HUES48 (cell line): ENCODE measurements around the gene DBNL.
A peak's percentile ranks its signal among the peaks of the same experiment; 100 is the strongest.

Experiments used
- H3K27ac ChIP-seq: one replicate; pipeline ENCODE4 v1.7.0; 2013; ENCODE audit warnings: low read depth, low read length, inconsistent platforms
- H3K27me3 ChIP-seq: 2 replicates; pipeline ENCODE4 v1.6.1; 2013; ENCODE audit warnings: mild to moderate bottlenecking, low read length; ENCODE audit not compliant: control insufficient read depth, insufficient read depth
- H3K36me3 ChIP-seq: 2 replicates; pipeline ENCODE4 v1.6.1; 2013; ENCODE audit warnings: low read length; ENCODE audit not compliant: control insufficient read depth, insufficient read depth
- H3K4me1 ChIP-seq: 2 replicates; pipeline ENCODE4 v1.6.1; 2013; ENCODE audit warnings: mild to moderate bottlenecking, low read length; ENCODE audit not compliant: control insufficient read depth, insufficient read depth
- H3K4me3 ChIP-seq: 2 replicates; pipeline ENCODE4 v1.5.1; 2013; ENCODE audit warnings: mild to moderate bottlenecking, low read depth, low read length
- H3K9ac ChIP-seq: 2 replicates; pipeline ENCODE4 v1.6.1; 2013; ENCODE audit warnings: mild to moderate bottlenecking, low read depth, low read length, moderate library complexity
- H3K9me3 ChIP-seq: 2 replicates; pipeline ENCODE4 v1.6.1; 2013; ENCODE audit warnings: low read length; ENCODE audit not compliant: control insufficient read depth, insufficient read depth

The DBNL gene

GRCh38 chr7:44073664-44074348, 29.3 kb downstream of the DBNL start:
- no peak overlapping the region for H3K27ac ChIP-seq
- H3K36me3 ChIP-seq, result peaks cover 51% of the 10 kb centered on the region
- no peaks in the 10 kb centered on the region for H3K9me3 ChIP-seq
- no peak overlapping the region for H3K4me3 ChIP-seq
- 0 out of 2 replicates have a peak, but pooled peaks cover 4% of the 10 kb centered on the region for H3K27me3 ChIP-seq
- no peaks in the 10 kb centered on the region for H3K4me1 ChIP-seq
- H3K9ac ChIP-seq, result no peak overlapping the region

GRCh38 chr7:44074349-44074695, 29.8 kb downstream of the DBNL start:
- H3K27me3 ChIP-seq, result 0 out of 2 replicates have a peak, but pooled peaks cover under 1% of the 10 kb centered on the region
- H3K4me3 ChIP-seq, result no peak overlapping the region
- no peaks in the 10 kb centered on the region for H3K9me3 ChIP-seq
- no peak overlapping the region for H3K27ac ChIP-seq
- H3K9ac ChIP-seq, result no peak overlapping the region
- peaks cover 56% of the 10 kb centered on the region for H3K36me3 ChIP-seq
- no peaks in the 10 kb centered on the region for H3K4me1 ChIP-seq

DNA sequence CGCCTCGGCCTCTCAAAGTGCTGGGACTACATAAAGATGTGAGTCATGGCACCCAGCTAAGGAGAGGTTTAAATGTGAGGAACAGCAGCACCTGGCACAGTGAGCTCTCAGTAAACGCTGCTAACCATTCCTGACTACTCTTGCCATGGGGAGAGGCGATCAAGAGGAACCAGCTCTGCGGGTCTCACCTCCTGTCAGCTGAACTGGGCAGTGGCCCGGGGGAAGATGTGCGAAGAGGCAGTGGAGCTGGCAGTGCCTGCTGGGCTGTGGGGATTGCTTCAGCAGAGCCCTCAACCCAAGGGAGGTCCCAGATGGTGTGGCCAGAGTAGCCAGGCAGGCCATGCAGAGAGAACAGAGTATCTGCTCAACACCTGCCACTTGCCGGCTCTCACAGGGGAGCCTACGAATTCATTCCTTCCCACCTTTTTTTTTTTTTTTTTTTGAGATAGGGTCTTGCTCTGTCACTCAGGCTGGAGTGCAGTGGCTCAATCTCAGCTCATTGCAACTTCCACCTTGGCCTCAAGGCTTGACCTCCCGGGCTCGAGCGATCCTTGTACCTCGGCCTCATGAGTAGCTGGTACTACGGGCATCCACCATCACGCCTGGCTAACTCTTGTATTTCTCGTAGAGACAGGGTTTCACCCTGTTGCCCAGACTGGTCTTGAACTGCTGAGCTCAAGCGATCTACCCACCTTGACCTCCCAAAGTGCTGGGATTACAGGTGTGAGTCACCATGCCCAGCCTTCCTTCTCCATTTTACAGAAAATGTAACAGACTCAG, 31.0 kb downstream of the DBNL start:
- H3K4me1 ChIP-seq, result no peaks in the 10 kb centered on the region
- H3K36me3 ChIP-seq, result peaks cover 67% of the 10 kb centered on the region
- H3K9me3 ChIP-seq, result no peaks in the 10 kb centered on the region
- no peak overlapping the region for H3K4me3 ChIP-seq
- H3K9ac ChIP-seq, result no peak overlapping the region
- no peak overlapping the region for H3K27ac ChIP-seq
- no peaks in the 10 kb centered on the region for H3K27me3 ChIP-seq

DNA sequence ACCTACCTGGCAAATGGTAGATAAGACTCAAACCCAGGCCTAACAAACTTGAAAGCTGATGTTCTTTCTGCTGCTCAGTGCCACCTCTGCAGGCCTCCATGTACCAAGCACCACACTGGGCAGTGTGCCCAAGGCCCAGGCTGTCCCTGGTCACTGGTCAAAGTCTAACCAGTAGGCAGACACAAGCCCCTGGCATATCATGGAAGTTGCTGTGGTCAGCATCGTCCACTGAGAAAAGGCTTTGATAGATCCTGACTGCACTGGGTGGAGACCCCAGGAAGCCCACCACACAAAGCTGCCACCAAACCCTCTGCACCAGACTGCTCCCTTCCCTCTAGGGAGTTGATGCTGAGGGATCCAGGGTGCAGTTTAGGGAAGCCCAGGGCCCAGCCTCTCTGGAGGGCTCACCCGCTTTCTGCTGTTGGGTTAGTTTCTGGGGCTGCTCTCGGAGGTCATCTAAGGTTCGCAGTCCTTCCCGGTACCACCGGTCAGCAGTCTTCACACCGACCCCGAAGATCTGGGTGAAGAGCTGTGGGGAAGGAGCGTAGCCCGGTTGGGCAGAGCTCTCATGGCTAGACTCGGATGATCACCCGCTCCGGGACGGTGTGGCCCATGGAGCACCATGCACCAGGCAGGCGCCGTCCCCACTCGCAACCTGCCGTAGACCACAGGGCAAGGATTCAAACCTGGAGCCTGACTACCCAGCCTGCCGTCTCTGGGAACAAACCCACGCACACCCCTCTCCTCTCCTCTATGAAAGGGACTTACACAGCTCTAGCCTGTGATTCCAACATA, 31.8 kb downstream of the DBNL start:
- Histone ChIP-seq H3K9me3 (no peaks in the 10 kb centered on the region), H3K27ac (no peak overlapping the region), H3K4me3 (no peak overlapping the region), H3K36me3 (peaks cover 73% of the 10 kb centered on the region), H3K27me3 (no peaks in the 10 kb centered on the region), H3K4me1 (no peaks in the 10 kb centered on the region), H3K9ac (no peak overlapping the region)

- Histone ChIP-seq H3K4me1 (no peaks in the 10 kb centered on the region), H3K36me3 (peaks cover 73% of the 10 kb centered on the region), H3K27me3 (no peaks in the 10 kb centered on the region), H3K27ac (no peak overlapping the region), H3K9ac (no peak overlapping the region), H3K4me3 (no peak overlapping the region), H3K9me3 (no peaks in the 10 kb centered on the region)
Observed at GRCh38 chr7:44077061-44077460, 32.6 kb downstream of the DBNL start.

- H3K9me3 ChIP-seq, result no peaks in the 10 kb centered on the region
- H3K27me3 ChIP-seq, result no peaks in the 10 kb centered on the region
- H3K36me3 ChIP-seq, result peaks cover 73% of the 10 kb centered on the region
- H3K4me1 ChIP-seq, result no peaks in the 10 kb centered on the region
- no peak overlapping the region for H3K9ac ChIP-seq
- no peak overlapping the region for H3K27ac ChIP-seq
- H3K4me3 ChIP-seq, result no peak overlapping the region
Observed at GRCh38 chr7:44077681-44078091, 33.2 kb downstream of the DBNL start.

DNA sequence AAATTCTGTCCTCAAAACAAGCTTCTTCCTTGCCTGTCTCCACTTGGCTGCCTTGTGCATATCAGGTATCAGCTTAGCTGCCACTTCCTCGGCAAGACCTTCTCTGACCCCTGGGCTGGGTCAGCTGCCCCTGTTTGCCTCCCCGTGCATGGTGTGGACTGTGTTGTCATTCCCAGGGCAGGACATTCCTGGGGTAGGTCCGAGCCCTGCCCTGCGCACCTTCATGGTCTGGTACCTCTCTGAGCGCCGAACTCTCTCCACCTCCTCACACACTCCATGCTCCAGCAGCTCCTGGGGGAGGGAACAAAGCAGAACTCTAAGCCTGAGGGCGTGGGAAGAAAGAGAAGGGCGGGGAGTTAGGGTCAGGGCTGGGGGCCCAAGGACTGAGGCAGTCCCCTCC, 34.0 kb downstream of the DBNL start:
- Histone ChIP-seq H3K4me1 (0 out of 2 replicates have a peak, but pooled peaks cover 4% of the 10 kb centered on the region), H3K36me3 (peaks cover 65% of the 10 kb centered on the region), H3K27ac (no peak overlapping the region), H3K27me3 (0 out of 2 replicates have a peak, but pooled peaks cover 5% of the 10 kb centered on the region), H3K9ac (no peak overlapping the region), H3K4me3 (no peak overlapping the region), H3K9me3 (no peaks in the 10 kb centered on the region)

DNA sequence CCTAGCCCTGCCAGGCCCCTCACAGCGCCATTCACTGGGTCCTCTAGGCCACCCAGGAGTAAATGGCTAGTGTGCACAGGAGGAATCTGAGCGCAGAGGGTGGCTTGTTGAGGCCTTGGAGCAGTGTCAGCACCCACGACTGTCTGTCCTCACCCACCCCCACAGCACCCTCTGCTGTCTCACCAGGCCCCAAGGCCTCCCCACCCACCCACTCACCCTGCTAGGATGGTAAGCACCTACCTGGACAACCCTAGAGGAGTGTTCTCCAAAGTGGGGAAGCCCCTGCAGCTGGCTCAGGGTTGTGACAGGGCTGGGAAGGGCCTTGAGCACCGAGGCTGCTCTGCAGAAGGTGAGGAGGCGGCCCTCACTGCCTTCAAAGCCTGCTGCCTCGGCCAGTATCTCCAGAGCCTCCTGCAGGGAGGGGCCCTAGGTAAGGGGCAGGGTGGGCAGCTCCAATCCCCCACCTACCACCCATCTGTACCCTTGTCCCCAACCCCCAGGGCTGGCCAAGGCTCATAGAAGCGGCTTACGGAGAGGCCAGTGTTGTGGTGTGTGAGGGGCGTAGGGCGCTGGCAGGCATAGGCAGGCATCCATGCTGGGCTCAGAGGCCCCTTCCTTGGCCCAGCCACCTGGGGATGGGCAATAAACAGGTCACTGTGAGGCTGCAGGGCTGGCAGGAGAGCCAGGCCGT, 35.0 kb downstream of the DBNL start:
- no peak overlapping the region for H3K9ac ChIP-seq
- H3K36me3 ChIP-seq, result peaks cover 59% of the 10 kb centered on the region
- H3K4me3 ChIP-seq, result no peak overlapping the region
- peaks cover 5% of the 10 kb centered on the region for H3K27me3 ChIP-seq
- H3K9me3 ChIP-seq, result no peaks in the 10 kb centered on the region
- H3K27ac ChIP-seq, result no peak overlapping the region
- 0 out of 2 replicates have a peak, but pooled peaks cover 4% of the 10 kb centered on the region for H3K4me1 ChIP-seq

DNA sequence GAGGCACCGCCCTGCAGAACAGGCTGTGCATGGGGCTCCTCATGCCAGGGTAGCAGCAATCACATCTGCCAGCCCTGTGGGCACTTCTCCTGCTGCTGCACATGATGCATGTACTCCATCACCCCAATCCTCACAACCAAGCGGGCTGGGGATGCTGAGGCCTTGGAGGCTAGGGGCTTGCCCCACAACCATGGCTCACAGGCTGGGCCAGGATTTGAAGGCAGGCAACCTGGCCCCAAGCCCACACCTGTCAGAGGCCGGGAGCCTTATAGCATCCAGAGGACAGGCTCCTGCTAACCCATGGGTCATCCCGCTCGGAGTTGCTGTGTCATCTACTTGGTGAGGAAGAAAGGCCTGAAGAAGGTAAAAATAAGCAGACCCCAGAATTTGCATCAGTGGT, 35.6 kb downstream of the DBNL start:
- H3K27ac ChIP-seq, result no peak overlapping the region
- H3K4me3 ChIP-seq, result no peak overlapping the region
- H3K9ac ChIP-seq, result no peak overlapping the region
- no peaks in the 10 kb centered on the region for H3K9me3 ChIP-seq
- 0 out of 2 replicates have a peak, but pooled peaks cover 4% of the 10 kb centered on the region for H3K4me1 ChIP-seq
- peaks cover 5% of the 10 kb centered on the region for H3K27me3 ChIP-seq
- H3K36me3 ChIP-seq, result peaks cover 59% of the 10 kb centered on the region

- Histone ChIP-seq H3K4me3 (peak overlapping the region; percentile 77; the same call in 1 of the 2 replicates), H3K4me1 (0 out of 2 replicates have a peak, but pooled peaks cover 4% of the 10 kb centered on the region), H3K9me3 (no peaks in the 10 kb centered on the region), H3K36me3 (peaks cover 52% of the 10 kb centered on the region), H3K27ac (no peak overlapping the region), H3K27me3 (peaks cover 5% of the 10 kb centered on the region), H3K9ac (no peak overlapping the region)
Observed at GRCh38 chr7:44080686-44081265, 36.3 kb downstream of the DBNL start.
